Stimulated activated CD4-positive, alpha-beta T cell treated with anti-CD3 and anti-CD28 coated beads, Interleukin-4, amount 100 ng/mL, for 1 hour (primary cell): ENCODE data around the gene HIP1.
"Not testable (repeated sequence)": the region's sequence is repeated elsewhere in the genome, so short reads cannot be mapped to it uniquely, and the experiment has no call there.

Experiments
- DNase-seq: peaks from one replicate; pipeline ENCODE4 v3.0.0-alpha.2; 2020

Gene HIP1

DNA sequence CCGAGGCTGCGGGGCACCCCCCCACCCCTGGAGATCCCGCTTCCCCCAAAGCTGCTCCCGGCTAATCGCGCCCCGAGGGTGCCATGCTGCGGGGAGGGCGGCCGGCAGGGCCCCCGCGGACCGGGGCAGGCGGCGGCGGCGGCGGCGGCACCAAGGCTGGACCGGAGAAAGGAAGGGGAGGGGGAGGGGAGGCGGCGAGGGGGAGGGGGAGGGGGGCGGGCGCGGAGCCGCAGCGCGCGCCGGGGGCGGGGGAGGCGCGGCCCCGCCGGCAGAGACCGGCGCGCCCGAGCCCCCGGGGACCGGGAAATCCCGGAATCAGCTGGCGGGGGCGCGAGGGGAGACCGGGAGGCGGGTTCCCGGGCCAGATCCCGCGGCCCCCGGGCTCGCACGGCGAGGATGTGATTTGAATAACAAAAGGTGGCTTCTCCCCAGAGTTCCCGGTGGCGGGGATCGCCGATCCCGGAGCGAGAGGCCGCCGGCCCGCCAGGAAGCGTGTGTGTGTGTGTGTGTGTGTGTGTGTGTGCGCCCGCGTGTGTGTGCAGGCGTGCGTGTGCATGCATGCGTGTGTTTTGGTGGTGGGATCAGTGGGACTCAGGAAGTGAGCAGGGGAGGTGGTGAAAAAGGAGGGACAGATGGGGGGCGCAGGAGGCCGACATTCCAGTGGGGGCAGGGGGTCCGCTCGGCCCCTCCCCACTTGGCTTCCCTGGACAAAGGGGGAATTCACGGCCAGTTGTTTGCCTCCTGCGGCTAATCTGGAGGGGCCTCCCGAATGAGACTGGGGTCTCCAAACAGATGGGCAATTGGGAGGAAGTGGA is 99.5 kb downstream of the HIP1 start:
- DNase-seq = peak; percentile 38

DNA sequence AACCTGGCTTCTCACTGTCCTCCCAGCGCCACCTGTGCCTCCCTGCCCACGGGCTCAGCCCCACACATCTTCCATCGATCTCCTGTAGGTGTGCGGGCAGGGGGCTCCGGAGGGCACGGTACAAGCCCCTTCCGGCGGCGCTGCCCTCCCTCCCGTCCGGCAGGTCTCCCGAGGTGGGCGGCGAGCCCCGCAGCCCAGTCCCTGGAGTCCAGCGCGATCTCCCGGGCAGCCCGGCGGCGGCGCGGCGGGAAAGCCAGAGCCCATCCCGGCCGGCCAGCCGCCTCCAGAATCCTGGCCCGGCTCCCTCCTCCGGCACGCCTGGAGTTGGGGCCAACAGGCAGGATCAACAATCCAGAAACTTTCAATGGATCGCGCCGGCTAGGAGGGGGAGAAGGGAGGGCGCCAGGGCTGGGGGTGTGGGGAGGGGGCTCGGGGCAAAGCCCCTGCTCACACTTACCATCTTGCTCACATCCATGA is 100.1 kb downstream of the HIP1 start:
- no peak for DNase-seq

GRCh38 chr7:75637854-75638593 is 100.7 kb downstream of the HIP1 start:
- no peak for DNase-seq

- no peak for DNase-seq
Observed at GRCh38 chr7:75635036-75635435, 103.7 kb downstream of the HIP1 start.

DNA sequence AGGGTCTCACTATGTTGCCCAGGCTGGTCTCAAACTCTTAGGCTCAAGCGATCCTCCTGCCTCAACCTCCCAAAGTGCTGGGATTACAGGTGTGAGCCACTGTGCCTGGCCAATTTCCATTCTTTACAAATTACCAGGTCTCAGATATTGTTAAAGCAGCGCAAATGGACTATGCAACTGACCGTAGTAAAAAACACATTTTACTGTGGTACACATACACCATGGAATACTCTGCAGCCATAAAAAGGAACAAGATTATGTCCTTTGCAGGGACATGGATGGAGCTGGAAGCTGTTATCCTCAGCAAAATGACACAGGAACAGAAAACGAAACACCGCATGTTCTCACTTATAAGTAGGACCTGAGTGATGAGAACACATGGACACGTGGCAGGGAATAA is 106.2 kb downstream of the HIP1 start:
- not testable (repeated sequence) for DNase-seq

DNA sequence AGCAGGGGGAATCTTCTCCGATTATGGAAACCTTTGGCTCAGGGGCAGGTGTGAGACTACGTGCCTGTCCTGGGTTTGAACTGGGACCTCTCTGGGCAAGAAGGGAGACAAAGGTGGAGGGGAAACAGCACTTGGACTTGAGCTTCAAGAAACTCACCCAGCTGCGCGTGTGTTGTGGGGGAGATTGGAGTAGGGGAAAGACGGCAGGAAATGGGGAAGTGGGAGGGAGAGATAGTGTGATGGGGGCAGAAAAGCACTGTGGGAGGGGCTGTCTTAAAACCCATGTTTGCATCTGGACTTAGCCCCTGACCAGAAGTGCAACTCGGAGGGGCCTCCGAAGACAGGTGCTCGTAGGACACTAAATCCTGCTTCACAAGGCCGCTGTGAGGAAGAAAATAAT is 107.0 kb downstream of the HIP1 start:
- DNase-seq = no peak

GRCh38 chr7:75630549-75630948 is 108.2 kb downstream of the HIP1 start:
- no peak for DNase-seq

DNA sequence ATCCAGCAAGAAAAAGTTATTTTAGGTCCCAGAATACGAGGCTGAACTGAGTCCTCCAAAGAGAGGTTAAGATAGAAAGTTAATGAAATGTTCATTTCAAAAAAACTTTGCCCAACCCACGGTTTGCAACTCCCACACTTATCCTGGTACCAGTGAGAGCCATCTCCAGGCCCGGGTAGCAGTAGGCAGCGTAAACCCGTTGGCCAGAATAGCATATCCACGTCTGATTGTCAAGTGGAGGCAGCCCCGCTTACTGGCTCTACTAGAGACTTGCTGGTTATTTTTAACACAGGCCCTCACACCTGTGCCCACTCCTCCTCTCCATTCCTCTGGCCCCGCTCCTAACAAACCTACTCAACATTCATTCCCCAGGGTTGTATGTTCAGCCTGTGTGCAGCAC is 109.7 kb downstream of the HIP1 start:
- DNase-seq = no peak

DNA sequence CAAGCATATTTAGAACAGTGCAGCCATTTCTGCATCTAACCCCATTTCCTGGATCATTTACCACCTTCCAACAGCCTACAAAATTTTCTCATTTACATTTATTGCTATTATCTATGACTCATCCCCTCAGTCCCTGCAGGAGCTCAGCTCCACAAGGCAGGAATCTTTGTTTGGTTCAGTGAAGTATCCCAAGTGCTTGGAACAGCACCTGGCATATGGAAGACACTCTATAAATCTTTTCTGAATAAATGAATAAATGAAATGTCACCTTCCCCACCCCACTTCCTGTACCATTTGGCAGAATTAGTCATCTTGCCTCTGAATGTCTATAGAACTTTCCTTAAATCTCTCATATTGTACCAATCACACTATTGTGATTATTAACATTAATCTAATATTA is 110.7 kb downstream of the HIP1 start:
- DNase-seq = no peak

- no peak for DNase-seq
Observed at GRCh38 chr7:75626954-75627353, 111.8 kb downstream of the HIP1 start.

- no peak for DNase-seq
Observed at GRCh38 chr7:75625868-75626267, 112.9 kb downstream of the HIP1 start.

DNA sequence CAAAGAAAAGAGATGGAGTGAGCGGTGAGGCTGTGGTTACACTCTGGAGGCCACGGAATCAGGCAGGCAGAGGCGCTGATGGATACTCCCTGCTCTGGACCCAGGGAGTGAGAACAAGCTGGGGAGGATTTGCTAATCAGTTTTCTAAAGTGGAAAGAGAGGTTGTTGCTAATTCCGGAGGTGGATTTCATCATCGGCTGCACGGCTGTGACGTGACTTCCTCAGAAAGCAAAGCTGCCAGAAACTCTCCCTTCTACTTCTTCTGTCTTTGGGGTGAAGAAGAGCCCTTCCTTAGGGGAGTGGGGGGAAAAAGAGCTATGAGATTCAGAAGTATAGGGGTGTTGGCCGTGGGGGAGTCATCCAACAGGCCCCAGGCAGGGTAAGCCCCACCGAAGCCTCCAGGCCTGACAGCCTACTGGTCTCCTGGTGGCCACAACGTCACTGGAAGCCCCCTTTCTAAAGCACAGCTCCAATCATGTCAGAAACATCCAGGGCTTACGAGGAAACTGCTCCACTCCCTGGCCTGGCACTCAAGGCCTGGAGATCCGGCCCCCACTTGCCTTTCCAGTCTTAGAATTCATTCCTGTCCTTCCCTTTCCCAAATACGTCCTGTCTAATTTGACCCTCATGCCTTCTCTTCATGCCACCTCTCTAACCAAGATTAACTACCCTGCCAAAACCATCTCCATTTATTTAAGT is 114.5 kb downstream of the HIP1 start:
- no peak for DNase-seq

- no peak for DNase-seq
Observed at GRCh38 chr7:75623390-75624133, 115.2 kb downstream of the HIP1 start.

- DNase-seq = no peak
Observed at GRCh38 chr7:75621124-75621523, 117.6 kb downstream of the HIP1 start.

DNA sequence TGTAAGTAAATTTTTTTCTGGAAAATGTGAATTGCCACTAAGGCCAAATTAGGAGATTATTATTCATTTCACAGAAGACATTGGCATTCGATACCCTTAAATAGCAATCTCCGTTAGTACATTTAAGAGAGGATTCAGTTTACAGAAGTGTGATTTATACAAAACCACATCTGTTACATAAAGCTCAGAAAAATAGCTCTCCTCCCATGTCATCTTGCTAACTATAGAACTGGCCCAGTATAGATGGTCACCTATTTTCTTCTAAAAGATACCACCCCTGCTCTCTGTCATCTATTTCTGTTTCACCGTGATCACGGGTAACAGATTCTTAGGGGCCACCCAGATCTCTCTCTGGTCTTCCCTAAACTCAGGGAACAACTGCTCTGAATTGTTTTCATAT is 119.1 kb downstream of the HIP1 start:
- DNase-seq = no peak

- DNase-seq = peak; percentile 30
Observed at GRCh38 chr7:75617634-75618234, 121.0 kb downstream of the HIP1 start.

GRCh38 chr7:75616421-75617167 is 122.1 kb downstream of the HIP1 start:
- no peak for DNase-seq

DNA sequence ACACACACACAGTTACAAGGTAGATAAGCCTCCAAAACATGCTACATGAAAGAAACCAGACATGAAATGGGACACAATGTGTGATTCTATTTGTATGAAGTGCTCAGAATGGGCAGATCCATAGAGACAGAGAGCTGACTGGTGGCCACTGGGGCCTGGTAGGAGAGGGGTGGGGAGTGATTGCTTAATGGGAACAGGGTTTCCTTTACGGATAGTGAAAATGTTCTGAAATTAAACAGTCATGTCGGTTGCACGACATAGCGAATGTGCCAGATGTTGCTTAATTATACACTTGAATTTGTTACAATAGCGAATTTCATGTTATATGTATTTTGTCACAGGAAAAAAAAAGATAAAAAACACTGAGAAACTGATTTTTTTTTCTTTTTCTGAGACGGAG is 124.3 kb downstream of the HIP1 start:
- no peak for DNase-seq

DNA sequence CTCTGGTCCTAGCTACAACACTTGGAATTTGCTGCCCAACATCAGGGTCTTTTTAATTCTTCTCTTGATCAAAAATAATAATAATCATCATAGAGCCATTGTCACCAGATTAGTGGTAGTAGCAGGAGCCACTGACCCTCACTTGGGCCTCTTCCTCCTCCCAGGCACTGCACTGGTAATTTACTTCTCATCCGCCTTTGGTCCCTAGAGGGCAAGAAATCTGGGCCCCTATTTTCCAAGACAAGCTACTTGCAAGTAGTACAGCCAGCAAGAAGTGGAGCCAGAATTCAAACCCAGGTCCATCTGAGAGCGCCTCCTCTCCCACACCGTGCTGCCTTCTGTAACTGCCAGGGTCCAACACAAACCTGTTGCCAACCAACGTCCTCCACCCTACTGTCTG is 125.4 kb downstream of the HIP1 start:
- DNase-seq = no peak

- DNase-seq = no peak
Observed at GRCh38 chr7:75611557-75612178, 127.1 kb downstream of the HIP1 start.

DNA sequence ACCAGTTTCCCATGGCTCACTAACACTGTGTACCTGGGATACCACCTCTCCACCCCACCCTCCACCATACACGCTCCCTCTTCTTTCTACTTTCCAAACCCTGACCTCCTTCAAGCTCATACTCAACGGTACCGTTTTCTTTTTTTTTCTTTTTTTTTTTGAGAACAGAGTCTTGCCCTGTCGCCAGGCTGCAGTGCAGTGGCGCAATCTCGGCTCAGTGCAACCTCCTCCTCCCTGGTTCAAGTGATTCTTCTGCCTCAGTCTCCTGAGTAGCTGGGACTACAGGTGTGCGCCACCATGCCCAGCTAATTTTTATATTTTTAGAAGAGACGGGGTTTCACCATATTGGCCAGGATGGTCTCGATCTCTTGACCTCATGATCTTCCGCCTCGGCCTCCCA is 129.3 kb downstream of the HIP1 start:
- not testable (repeated sequence) for DNase-seq
